ENCODE measurements around the gene KCNJ8.

Gene KCNJ8

DNA sequence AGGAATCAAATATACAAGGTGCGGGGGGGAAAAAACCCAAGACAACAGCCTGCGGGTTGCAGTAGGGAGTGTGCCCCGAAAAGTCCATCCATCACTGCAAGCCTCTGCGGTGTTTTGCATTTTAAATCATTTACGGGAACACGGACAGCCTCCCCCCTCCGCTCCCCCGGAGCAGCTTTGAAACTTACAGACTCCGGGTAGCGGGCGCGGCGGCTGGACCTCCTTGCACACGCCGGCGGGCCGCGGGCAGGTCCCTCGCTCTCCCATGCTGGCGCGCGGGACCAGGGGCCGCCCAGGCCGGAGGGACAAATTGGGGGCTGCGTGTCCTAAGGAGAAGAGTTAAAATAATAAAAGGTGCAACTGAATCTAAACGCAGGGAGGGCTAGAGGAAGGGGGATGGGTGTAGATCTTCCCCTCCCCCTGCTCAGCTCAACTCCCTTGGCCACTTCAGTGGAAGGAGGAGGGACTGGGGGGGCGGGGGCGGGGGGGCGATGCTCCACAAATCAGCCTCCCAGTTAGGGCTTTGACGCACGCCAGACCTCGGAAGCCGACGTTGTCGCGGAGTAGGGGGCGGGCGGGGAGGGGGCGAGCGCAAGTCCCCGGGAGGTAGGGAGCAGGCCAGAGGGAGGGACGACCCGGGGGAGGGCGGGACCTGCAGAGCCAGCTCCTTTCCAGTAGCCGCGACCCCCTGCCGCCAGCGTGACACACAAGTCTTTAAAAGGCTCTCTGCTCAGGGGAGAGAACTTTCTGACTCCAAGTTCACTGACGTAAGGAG lies at the start of gene KCNJ8:
TSS of gene KCNJ8 (minus strand) at position 349 of the 775 bp plus-strand sequence. CDS start 1,090 bp downstream, outside the sequence.
- ChIA-PET CTCF (no interaction called here), POLR2A (no interaction called here)
- TF ChIP-seq, protein P1, sequence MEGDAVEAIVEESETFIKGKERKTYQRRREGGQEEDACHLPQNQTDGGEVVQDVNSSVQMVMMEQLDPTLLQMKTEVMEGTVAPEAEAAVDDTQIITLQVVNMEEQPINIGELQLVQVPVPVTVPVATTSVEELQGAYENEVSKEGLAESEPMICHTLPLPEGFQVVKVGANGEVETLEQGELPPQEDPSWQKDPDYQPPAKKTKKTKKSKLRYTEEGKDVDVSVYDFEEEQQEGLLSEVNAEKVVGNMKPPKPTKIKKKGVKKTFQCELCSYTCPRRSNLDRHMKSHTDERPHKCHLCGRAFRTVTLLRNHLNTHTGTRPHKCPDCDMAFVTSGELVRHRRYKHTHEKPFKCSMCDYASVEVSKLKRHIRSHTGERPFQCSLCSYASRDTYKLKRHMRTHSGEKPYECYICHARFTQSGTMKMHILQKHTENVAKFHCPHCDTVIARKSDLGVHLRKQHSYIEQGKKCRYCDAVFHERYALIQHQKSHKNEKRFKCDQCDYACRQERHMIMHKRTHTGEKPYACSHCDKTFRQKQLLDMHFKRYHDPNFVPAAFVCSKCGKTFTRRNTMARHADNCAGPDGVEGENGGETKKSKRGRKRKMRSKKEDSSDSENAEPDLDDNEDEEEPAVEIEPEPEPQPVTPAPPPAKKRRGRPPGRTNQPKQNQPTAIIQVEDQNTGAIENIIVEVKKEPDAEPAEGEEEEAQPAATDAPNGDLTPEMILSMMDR (IDR thresholded peaks at IDR 0.05; ENCODE audit: insufficient read depth, low read length, missing control alignments) = no peak
- H3K4me3 ChIP-seq (ENCODE audit: low read depth, low read length) = peak within 1 kb of the TSS; percentile 37
- DNase-seq (ENCODE audit: low read depth, low spot score) = no peak

DNA sequence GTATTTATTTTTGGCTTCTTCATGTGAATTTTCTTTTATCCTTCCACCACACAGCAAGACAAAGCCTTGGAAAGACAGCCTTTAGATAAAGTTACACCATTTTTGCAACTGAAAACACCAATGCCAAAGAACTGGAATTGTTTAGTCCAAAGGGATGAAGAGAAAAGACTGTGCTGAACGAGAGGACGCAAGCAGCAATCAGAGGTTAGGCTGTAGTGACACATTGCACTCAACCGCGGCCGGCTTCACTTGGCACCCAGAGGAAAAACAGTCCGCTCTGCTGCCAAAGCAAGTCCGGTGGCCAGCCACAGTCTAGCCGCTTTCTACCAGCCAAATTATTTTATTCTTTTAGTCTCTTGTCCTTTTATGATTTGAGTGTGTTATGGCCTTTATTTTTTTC lies 49.1 kb upstream of the KCNJ8 start:
- DNase-seq (ENCODE audit: low read depth, low spot score) = no peak
- no peak overlapping the region for H3K4me3 ChIP-seq (ENCODE audit: low read depth, low read length)
- POLR2A ChIA-PET = no interaction called here
- CTCF ChIA-PET = no interaction called here
- TF ChIP-seq, protein P1 (IDR thresholded peaks at IDR 0.05; ENCODE audit: insufficient read depth, low read length, missing control alignments) = no peak

DNA sequence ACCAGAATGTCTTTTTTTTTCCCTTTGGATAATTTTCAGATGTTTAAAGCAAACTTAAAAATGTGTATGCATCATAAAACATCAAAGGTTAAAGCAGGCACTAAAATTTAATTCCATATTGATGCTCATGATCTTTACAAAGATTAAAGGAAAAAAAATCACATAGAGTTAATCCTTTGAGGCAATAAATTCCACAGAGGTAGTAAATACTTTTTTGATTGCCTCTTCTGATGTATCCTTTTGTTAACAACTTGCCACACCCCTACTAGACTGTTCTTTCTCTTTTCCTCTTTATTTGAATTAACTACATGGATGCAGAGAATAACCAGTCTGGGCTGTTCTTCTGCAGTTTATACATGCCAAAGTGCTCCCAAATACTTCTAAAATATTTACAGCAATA lies 45.2 kb upstream of the KCNJ8 start:
- DNase-seq (ENCODE audit: low read depth, low spot score) = no peak
- ChIA-PET POLR2A (no interaction called here), CTCF (no interaction called here)
- TF ChIP-seq, protein P1 (IDR thresholded peaks at IDR 0.05; ENCODE audit: insufficient read depth, low read length, missing control alignments) = no peak
- H3K4me3 ChIP-seq (ENCODE audit: low read depth, low read length) = no peak overlapping the region

DNA sequence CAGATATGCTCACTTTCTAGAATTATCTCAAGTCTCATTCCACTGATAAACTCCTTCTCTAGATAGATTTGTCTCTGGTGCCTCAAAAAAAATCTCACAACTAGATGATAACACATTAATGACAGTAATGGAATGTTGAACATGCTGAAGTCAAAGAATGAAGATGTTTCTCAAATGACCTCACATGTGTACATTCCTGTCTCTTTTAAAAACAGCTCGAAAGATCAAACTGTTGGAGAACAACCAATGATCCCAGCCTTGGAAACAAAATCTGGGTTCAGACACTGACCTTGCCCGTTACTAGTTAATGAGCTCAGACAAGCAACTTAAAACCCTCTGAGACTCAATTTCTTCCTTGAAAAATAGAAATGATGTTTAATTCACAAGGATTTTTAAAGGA lies 44.7 kb upstream of the KCNJ8 start:
- TF ChIP-seq, protein P1 (IDR thresholded peaks at IDR 0.05; ENCODE audit: insufficient read depth, low read length, missing control alignments) = no peak
- no peak for DNase-seq (ENCODE audit: low read depth, low spot score)
- ChIA-PET POLR2A (no interaction called here), CTCF (no interaction called here)
- no peak overlapping the region for H3K4me3 ChIP-seq (ENCODE audit: low read depth, low read length)

DNA sequence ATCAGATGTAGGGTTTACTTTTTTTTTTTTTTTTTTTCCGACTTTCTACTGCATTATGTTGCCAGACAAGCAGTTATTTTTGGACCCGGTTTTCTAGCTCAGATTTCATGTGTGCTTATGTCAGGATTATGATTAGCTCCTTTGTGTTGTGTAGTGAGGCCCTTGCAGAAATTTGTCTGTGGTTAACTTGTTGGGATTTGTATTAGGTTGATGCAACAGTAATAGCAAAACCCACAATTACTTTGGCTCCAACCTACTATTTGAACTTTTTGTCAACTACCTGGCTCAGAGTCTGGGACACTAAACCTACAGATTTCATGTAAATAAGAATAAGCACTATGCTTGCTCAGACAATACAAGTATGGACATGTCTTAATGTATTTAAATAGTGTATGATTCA lies 44.1 kb upstream of the KCNJ8 start:
- ChIA-PET CTCF (no interaction called here), POLR2A (no interaction called here)
- no peak for DNase-seq (ENCODE audit: low read depth, low spot score)
- TF ChIP-seq, protein P1 (IDR thresholded peaks at IDR 0.05; ENCODE audit: insufficient read depth, low read length, missing control alignments) = no peak
- H3K4me3 ChIP-seq (ENCODE audit: low read depth, low read length) = no peak overlapping the region

DNA sequence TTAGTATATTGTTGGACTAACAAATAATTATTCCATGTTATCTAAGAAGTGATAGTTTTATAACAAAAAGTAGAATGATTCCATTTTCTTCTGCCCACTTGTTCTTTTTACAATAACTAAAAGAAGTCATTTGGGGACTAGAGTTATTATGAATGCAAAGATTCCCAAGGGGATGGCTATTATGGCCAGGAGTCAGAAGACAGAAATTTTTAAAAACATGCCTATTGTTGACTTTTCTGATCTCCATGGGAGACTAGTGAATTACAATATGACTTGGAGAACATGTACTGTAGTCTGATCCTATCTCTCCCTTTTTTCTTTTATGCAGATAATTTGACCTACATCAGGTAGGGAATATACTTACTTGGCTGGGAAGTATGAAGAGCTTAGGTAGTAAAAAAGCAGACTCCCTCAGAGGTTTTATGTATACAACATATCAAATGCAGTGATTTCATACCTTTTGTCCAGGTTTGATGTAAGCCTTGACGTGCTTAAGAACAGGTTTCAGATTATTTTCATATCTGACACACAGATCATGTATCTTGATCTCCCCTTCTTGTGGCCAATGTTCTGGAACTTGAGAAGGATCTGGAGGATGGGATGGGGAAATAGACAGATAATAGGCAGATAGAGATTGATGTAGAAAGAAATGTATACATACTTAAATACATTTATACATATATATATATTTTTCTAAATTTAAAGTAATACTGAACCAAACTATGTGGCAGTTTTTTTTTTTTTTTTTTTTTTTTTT lies 41.0 kb upstream of the KCNJ8 start:
- CTCF ChIA-PET = no interaction called here
- no peak overlapping the region for H3K4me3 ChIP-seq (ENCODE audit: low read depth, low read length)
- no peak for DNase-seq (ENCODE audit: low read depth, low spot score)
- TF ChIP-seq, protein P1 (IDR thresholded peaks at IDR 0.05; ENCODE audit: insufficient read depth, low read length, missing control alignments) = no peak
- POLR2A ChIA-PET = no interaction called here
